ENCODE measurements around the gene TRRAP.

TRRAP gene

DNA sequence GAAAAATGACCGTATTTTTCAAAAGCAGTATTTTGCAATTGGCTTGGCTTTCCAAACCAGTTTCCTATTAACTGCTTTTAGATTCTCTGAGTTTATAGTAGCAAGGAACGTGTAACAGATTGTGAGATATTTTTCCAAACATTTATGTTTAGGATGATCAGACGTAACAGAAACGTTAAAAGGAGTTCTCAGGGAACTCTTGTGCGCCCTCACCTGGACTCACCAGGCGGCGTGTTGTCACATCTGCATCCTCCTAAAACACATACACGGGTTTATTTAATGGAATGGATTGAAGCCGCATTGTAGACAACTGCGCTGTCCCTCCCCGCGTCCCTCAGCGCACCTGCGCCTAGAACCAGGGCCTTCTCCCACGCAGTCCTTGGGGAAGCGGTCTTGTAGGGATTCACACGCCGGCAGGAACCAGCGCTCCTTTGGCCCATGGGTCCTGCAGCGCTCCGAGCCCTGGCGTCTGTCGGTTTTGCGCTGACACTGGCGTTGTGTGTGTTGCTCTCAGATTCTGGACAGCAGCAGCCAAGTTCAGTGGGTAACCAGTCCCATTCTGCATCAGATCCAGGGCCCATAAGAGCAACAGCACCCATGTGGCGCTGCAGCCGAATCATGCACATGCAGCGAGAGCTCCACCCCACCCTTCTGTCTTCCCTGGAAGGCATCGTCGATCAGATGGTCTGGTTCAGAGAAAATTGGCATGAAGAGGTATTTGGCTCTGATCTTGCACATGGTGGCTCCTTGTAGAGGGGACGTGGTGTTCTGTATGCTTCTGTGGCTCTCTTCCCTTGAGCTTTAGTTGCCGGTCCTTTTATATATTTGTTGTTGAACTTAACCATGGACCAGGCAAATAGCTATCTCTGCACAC is 114.9 kb downstream of the TRRAP start:
- no peak for DNase-seq

DNA sequence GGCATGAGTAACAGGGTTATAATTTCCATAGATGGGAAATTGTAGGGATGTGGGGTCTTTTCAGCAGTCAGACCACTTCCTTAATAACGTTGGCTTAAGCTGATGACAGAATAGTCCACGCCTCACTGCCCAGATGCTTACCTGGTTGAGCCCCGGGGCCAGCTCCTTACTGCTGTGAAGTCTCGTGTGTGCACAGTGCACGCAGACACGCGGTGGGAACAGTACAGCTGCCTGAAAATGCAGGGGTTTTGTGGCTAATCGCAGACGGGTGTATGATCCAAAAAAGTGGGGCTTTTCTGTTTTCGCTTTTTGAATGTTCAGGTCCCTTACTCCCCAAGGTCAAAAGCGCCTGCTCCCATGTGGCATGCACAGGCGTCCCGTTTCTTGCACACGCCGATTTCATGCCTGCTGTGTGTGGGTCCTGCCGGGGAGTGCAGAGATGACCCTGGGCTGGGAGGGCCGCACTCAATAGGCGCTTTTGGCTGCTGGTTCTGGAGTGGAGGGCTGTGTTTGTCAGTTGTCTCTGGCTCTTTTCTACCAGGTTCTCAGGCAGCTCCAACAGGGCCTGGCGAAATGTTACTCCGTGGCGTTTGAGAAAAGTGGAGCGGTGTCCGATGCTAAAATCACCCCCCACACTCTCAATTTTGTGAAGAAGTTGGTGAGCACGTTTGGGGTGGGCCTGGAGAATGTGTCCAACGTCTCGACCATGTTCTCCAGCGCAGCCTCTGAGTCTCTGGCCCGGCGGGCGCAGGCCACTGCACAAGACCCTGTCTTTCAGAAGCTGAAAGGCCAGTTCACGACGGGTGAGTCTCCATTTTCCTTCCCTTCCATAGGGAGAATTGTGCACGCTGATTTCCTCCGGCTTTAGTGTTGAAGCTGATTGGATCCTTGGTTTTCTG is 116.0 kb downstream of the TRRAP start:
- DNase-seq, result no peak

DNA sequence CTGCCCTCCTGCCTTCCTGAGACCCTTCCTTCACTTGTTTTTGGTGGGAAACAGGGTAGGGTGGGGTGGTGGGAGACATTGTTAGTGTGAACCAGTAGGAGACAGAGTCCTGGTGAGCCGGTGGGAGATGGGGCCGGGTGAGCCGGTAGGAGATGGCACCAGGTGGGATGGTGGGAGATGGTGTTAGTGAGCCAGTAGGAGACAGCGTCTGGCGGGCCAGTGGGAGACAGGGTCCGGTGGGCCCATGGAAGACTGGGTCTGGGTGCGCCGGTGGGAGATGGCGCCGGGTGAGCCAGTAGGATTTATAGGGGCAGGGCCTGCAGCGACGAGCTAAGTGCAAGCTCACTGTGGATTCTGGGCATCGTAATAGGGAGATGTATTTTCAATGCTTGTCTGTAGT is 116.8 kb downstream of the TRRAP start:
- no peak for DNase-seq

DNA sequence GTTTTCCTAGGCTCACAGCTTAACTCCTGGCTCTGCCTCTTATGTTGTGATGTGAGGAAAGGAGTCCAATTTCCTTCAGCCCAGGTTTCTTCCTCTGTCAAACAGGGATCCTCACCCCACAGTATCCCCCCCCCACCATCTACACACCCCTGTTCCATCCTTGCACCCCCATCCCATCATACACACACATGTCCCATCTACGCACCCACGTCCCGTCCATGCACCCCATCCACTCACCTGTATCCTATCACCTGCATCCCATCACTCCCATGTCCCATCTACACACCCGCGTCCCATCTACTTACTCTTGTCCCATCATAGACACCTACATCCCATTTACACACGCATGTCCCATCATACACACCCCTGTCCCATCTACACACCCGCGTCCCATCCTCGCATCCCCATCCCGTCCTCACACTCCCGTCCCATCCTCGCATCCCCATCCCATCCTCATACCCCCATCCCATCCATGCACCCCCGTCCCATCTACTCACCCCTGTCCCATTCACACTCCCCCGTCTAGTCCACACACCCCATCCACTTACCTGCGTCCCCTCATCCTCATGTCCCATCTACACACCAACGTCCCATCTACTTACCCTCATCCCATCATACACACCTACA is 117.3 kb downstream of the TRRAP start:
- DNase-seq, result no peak

DNA sequence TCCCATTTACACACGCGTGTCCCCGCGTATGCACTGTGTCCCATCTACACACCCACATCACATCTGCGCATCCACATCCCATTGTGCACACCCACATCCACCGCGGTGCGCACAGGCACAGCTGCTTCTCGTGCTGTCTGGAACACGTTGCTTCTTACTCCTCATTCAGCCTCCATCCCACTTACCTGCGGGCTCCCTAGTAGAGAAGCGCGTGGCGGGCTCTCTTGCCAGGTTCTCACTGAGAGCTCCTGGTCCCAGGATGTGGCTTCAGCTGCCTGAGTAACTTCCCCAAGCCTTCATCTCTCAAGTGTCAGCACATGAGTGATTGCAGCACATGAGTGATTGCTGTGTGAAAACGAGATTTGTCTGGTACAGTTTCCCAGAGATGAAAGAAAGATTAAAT is 117.8 kb downstream of the TRRAP start:
- no peak for DNase-seq

DNA sequence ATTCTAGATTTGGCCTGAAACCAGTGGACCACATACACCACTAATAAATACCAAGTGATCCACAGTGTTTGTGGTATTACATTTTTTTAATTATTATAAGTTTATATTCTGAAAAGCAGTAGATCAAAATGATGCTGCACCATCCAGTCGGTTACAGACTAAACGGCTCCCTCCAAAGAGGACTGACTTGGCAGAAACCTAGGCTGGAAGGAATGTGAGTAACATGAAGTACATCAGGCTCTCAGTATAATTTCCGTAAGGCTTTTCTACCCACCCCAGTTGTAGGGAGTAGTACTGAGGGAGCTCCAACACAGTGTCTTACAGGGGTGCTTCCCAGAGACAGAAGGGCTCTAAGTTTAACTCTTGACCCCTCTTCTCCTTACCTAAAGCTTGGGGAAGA is 119.5 kb downstream of the TRRAP start:
- no peak for DNase-seq

DNA sequence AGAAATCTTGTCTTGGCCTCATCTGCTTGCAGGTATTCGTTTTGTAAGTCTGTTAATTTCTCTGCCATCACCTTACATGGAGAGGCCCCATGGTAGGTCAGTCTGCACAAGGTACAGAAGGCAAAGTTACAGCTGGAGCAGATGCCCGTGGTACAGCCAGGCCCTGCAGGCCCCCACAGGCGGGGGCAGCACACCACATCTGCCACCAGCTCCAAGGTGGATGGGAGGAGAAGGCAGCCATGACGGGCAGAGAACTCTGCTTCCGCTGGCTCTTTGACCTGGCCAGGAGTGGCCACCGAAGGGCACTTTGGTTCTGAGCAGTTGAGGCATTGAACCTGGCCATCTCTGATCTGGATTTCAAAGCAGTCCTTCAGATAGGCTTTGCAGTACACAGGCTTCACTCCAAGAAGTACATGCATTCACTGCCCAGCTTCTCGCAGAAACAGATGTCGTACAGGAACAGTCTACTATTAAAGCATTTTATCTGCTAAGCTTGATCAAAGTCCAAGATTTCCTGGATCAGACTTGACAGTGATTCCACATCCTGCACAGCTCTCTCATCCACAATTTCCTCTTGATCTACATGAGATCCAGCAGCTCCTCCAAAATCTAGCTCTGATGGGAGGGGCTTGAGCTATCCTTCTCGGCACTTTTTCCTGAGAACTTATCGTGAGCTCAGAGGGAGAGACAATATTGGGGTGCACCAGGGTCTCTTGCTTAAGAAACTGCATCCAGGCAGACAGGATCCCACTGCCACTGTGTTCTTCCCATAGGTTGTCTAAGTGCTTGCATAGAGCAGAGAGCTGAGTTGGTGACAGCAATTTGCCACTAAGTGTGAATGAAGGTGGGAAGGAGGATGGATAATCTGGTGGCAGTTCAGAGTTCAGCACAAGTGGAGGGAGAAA is 120.7 kb downstream of the TRRAP start:
- DNase-seq, result no peak

DNA sequence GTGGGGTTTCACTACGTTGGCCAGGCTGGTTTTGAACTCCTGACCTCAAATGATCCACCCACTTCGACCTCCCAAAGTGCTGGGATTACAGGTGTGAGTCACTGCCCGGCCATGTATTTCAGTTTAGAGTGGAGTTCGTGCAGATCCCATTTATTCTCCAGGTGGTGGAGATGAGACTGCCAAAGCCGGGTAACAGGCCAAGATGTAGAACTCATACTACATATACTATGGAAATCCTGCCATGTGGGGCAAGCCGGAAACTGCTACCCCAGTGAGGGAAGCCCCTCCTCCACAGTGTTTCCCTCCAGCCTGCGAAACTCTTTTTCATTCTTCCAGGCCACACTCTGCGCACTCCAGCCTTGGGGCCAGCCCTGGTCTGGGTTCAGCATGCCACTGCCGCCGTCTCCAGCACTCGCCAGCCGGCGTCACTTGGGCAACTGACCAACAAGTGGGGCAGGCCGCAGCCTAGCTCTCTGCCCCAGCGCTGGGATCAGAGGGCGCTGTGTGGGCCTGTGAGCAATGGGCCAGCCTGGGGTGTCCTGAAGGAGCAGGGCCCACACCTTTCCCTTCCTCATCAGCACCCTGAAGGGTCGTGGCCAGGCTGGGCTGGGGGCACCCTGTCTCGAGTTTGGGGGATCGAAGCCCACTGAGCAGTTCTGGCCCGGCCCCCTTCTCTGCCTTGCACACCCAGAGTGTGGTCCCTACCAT is 122.0 kb downstream of the TRRAP start:
- DNase-seq, result no peak

- DNase-seq, result no peak
Observed at GRCh38 chr7:99000904-99001465, 122.7 kb downstream of the TRRAP start.

GRCh38 chr7:99001482-99002147 is 123.3 kb downstream of the TRRAP start:
- DNase-seq, result no peak

DNA sequence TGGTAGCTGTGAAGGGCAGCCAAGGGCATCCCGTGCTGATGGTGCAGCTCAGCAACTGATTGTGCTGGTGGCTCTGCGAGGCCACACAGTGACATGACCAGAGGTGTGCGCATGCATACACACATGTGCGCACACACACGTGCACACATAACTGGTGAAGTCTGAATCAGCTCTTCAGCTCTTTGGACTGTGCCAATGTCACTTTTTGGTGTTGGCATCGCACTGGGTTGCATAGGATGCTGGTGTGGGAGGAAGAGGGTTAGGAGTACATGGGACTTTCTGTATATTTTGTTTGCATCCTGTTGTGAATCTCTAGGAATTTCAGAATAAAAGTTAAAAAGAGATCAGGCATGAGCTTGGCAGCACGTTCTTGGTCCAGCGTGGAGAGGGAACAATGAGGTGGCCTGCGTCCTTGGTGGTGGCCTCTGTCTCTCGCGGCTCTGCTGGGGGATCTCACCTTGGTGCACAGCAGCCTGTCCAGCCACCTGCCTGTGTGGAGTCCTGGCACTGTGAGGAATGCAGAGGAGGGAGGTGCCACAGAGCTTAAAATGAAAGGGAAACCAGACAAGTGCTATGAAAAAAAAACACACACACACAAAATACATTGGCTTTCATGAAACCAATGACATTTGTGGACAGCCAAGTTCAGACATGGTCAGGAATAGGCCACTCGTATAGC is 124.0 kb downstream of the TRRAP start:
- no peak for DNase-seq

DNA sequence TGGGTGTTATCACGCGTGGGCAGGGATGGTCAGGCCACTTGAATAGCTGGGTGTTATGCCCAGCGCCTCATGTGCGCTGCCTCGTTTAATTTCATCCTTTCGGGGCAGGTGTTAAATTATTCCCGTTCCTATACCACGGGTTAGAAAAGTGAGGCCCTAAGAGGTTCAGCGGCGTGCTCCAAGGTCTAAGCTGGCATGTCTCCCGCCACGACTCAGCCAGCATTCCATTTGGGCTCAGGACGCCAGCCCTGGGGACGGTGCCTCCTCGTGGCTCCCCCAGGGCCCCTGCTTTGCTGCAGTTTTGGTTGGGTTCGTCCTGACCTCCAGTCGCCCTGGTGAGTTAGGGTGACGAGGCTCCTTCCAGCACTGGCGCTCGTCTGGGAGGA is 124.5 kb downstream of the TRRAP start:
- no peak for DNase-seq

- no peak for DNase-seq
Observed at GRCh38 chr7:99003419-99003818, 125.1 kb downstream of the TRRAP start.

DNA sequence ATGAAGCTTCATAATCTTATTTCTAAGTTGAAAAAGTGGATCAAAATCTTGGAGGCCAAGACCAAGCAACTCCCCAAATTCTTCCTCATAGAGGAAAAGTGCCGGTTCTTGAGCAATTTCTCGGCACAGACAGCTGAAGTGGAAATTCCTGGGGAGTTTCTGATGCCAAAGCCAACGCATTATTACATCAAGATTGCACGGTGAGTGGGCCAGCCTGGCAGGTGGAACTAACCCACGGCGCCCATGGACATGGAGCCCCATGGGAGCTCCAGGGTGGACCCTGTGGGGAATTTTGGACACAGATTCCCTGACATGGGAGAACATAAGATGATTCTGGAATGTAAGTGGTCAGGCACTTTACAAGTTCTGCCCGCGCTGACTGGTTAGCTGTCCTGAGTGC is 125.9 kb downstream of the TRRAP start:
- no peak for DNase-seq

- no peak for DNase-seq
Observed at GRCh38 chr7:99004781-99005500, 126.6 kb downstream of the TRRAP start.

DNA sequence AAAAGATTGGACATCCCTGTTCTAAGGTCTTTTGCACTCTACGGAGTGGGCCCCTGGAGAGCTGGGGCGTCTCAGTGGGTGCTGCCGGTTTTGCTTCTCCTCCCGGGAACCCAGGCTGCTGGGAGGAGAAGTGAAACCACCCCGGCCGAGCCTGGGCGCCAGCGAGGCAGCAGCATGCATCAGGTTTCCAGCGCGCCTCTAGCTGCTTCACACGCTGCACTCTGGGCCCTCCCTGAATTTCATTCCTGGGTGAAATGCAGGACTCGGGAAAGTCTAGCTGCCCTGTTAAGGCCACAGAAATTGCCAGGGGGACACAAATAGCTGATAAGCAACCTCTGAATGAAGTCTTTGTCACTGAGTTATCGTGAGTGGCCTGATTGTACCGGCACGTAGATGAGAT is 127.4 kb downstream of the TRRAP start:
- no peak for DNase-seq

DNA sequence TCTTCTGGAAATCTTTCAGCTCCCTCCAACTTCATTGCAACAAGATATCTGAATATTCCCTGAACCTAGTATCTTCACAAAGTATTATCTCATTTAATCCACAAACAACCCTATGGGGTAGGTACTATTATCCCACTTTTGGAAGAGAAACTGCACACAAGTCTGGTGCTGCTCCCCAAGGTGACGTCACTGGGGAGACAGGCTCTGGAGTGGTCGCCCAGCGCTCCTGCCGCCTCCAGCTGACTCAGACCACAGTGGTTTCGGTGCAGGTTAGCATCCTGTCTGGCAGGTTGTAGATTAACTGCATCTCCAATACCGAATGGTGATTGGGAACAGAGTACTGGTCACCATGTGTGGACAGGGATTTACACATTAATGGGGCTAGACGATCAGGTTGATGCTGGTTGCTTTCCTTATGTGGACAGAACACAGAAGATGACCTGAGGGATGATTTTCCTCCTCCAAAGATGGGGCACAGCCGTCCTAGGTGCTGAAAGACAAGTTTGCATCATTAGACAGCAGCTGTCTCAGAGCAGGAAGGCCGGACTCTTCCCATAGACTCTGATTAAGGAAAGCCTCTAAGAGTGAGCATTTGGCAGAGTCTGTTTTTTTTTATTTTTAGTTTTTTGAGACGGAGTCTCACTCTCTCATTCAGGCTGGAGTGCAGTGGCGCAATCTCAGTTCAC is 128.6 kb downstream of the TRRAP start:
- no peak for DNase-seq

DNA sequence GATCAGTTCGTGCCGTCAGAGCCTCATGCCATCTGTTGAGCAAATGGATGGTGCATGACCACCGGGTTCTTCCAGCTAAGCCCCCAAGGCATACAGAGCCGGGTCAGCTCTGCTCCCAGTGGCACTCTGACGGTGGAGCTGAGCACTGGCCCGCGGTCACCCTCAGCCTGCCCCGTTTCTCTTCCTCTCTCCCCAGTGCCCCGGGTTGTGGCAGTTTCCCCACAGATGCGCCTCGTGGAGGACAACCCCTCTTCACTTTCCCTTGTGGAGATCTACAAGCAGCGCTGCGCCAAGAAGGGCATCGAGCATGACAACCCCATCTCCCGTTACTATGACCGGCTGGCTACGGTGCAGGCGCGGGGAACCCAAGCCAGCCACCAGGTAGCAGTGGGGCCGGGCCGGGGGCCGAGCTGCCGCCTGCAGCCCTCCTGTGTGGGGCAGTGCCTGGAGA is 129.9 kb downstream of the TRRAP start:
- DNase-seq, result no peak

Measured in activated CD4-positive, alpha-beta T cell treated with anti-CD3 and anti-CD28 coated beads for 4 hours (primary cell).